HL-60 (cell line): Measurements from ENCODE around the gene POLR2L.

Experiments
- DNase-seq, 2 experiments: peaks; one replicate each; pipeline ENCODE4 v3.0.0-alpha.2; 2010 to 2020; ENCODE audit warnings: low read depth in 1 of 2, low spot score in 1 of 2
- H3K27ac ChIP-seq: fragments of 250-450 bp; sonication (Bioruptor Pico); replicated peaks from 2 replicates; pipeline ENCODE4 v1.5.1; 2020; ENCODE audit warnings: mild to moderate bottlenecking, moderate library complexity
- H3K27me3 ChIP-seq: fragments of 250-450 bp; sonication (Bioruptor Pico); 2 replicates; pipeline ENCODE4 v1.5.1; 2021; ENCODE audit warnings: mild to moderate bottlenecking, moderate library complexity; ENCODE audit not compliant: insufficient read depth, poor library complexity, severe bottlenecking
- H3K4me3 ChIP-seq: replicated peaks from 2 replicates; pipeline ENCODE4 v1.5.1; 2011; ENCODE audit warnings: mild to moderate bottlenecking, control low read depth, low read length; ENCODE audit not compliant: insufficient read depth
- GABPA ChIP-seq: IDR thresholded peaks from 2 replicates; pipeline ENCODE4 v1.6.1; 2012; ENCODE audit warnings: low read depth
- POLR2AphosphoS5 ChIP-seq: IDR thresholded peaks from 2 replicates; pipeline ENCODE4 v1.6.1; 2012; ENCODE audit warnings: low read depth
- SPI1 ChIP-seq: IDR thresholded peaks from 2 replicates; pipeline ENCODE4 v1.6.1; 2012; ENCODE audit warnings: low read depth, mild to moderate bottlenecking, borderline replicate concordance
- TF ChIP-seq, protein P1 (sequence below): IDR thresholded peaks from 2 replicates; pipeline ENCODE4 v1.6.1; 2012; ENCODE audit warnings: low read depth; ENCODE audit not compliant: insufficient replicate concordance
- TF ChIP-seq, protein P2 (sequence below): IDR thresholded peaks from one replicate; pipeline ENCODE4 v1.5.1; 2011; ENCODE audit warnings: low read length, control low read depth, inconsistent platforms; ENCODE audit not compliant: insufficient read depth

Gene POLR2L

GRCh38 chr11:844693-845644 lies 2.6 kb upstream of the POLR2L start:
- Histone ChIP-seq H3K27me3 (peaks cover 11% of the 10 kb centered on the region), H3K4me3 (no peak overlapping the region), H3K27ac (no peak overlapping the region)
- DNase-seq, result no peak
- TF ChIP-seq SPI1 (no peak), GABPA (no peak), POLR2AphosphoS5 (no peak)
- TF ChIP-seq, protein P1, sequence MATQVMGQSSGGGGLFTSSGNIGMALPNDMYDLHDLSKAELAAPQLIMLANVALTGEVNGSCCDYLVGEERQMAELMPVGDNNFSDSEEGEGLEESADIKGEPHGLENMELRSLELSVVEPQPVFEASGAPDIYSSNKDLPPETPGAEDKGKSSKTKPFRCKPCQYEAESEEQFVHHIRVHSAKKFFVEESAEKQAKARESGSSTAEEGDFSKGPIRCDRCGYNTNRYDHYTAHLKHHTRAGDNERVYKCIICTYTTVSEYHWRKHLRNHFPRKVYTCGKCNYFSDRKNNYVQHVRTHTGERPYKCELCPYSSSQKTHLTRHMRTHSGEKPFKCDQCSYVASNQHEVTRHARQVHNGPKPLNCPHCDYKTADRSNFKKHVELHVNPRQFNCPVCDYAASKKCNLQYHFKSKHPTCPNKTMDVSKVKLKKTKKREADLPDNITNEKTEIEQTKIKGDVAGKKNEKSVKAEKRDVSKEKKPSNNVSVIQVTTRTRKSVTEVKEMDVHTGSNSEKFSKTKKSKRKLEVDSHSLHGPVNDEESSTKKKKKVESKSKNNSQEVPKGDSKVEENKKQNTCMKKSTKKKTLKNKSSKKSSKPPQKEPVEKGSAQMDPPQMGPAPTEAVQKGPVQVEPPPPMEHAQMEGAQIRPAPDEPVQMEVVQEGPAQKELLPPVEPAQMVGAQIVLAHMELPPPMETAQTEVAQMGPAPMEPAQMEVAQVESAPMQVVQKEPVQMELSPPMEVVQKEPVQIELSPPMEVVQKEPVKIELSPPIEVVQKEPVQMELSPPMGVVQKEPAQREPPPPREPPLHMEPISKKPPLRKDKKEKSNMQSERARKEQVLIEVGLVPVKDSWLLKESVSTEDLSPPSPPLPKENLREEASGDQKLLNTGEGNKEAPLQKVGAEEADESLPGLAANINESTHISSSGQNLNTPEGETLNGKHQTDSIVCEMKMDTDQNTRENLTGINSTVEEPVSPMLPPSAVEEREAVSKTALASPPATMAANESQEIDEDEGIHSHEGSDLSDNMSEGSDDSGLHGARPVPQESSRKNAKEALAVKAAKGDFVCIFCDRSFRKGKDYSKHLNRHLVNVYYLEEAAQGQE, result no peak
- TF ChIP-seq, protein P2, sequence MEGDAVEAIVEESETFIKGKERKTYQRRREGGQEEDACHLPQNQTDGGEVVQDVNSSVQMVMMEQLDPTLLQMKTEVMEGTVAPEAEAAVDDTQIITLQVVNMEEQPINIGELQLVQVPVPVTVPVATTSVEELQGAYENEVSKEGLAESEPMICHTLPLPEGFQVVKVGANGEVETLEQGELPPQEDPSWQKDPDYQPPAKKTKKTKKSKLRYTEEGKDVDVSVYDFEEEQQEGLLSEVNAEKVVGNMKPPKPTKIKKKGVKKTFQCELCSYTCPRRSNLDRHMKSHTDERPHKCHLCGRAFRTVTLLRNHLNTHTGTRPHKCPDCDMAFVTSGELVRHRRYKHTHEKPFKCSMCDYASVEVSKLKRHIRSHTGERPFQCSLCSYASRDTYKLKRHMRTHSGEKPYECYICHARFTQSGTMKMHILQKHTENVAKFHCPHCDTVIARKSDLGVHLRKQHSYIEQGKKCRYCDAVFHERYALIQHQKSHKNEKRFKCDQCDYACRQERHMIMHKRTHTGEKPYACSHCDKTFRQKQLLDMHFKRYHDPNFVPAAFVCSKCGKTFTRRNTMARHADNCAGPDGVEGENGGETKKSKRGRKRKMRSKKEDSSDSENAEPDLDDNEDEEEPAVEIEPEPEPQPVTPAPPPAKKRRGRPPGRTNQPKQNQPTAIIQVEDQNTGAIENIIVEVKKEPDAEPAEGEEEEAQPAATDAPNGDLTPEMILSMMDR, result no peak

DNA sequence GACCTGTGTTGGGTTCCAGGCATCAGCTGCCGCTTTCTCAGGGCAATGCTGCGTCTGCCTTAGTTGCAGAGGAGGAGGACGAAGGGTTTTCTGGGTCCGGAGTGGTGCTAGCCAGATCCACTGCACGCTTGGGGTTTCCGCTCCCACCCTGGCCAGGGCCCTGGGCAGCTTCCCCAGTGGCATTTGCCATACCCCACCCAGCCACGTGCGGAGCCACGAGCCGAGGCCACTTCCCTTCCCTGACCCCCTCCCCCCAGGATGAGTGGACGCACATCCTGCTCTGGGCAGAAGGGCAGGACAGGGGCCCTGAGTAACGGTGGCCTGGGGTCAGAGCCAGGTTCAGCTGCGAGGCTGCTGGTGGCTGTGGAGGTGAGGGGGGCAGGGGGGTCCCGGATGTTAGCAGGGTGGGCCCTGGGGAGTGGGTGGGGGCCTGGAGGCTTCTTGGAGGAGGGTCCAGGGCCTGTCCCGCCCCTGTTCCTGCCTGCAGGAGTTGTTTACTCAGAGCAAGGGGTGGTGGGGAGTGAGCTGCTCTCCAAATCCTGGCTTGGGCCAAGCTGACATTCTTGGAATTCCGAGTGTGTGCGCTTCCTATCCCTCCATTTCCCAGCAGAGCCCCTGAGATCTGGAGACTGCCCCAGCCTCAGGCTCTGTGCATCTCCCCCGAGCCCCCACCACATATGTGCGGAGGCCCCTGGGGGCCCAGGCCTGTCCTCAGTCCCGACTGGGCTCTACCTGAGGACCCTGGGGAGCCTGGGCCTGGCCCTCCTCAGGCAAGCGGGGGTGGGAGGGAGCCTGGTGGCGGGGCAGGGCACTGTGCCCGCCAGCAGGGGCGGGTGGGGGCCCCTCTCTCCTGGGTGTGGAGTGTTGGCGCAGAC lies 1.7 kb upstream of the POLR2L start:
- no peak overlapping the region for H3K27ac ChIP-seq
- TF ChIP-seq, protein P1, result no peak
- TF ChIP-seq GABPA, result no peak

GRCh38 chr11:843086-843734 lies 881 bp upstream of the POLR2L start:
- Histone ChIP-seq H3K4me3 (peak overlapping the region; percentile 99), H3K27me3 (no peaks in the 10 kb centered on the region), H3K27ac (no peak overlapping the region)
- TF ChIP-seq, protein P1, result no peak
- TF ChIP-seq SPI1 (no peak), POLR2AphosphoS5 (no peak), GABPA (no peak)
- TF ChIP-seq, protein P2, result no peak
- DNase-seq, result no peak

More for the DNA sequence above, 1.7 kb upstream of the POLR2L start:
- DNase-seq, result no peak
- no peak overlapping the region for H3K4me3 ChIP-seq
- peaks cover 7% of the 10 kb centered on the region for H3K27me3 ChIP-seq
